ENCODE data around the gene TIAM2.
A peak's percentile ranks its signal among the peaks of the same experiment; 100 is the strongest.

The TIAM2 gene

GRCh38 chr6:155132617-155133016 lies 137.5 kb downstream of the TIAM2 start:
- no peak for DNase-seq

- DNase-seq, result no peak
Measured at GRCh38 chr6:155141002-155141401, 145.9 kb downstream of the TIAM2 start.

- no peak for DNase-seq
Measured at GRCh38 chr6:155141512-155141911, 146.4 kb downstream of the TIAM2 start.

- no peak for DNase-seq
Measured at GRCh38 chr6:155142168-155143028, 147.3 kb downstream of the TIAM2 start.

GRCh38 chr6:155143029-155143577 lies 148.0 kb downstream of the TIAM2 start:
- DNase-seq, result peak in 1 of 2 donors; percentile 9

GRCh38 chr6:155143578-155144106 lies 148.5 kb downstream of the TIAM2 start:
- no peak for DNase-seq

- DNase-seq, result no peak
Measured at GRCh38 chr6:155146205-155146604, 151.1 kb downstream of the TIAM2 start.

- DNase-seq, result no peak
Measured at GRCh38 chr6:155147958-155148663, 153.0 kb downstream of the TIAM2 start.

GRCh38 chr6:155150967-155151671 lies 156.0 kb downstream of the TIAM2 start:
- no peak for DNase-seq

GRCh38 chr6:155152211-155153076 lies 157.3 kb downstream of the TIAM2 start:
- no peak for DNase-seq

GRCh38 chr6:155154158-155154830 lies 159.2 kb downstream of the TIAM2 start:
- DNase-seq, result no peak

- DNase-seq, result no peak
Measured at GRCh38 chr6:155155787-155156447, 160.8 kb downstream of the TIAM2 start.

- DNase-seq, result no peak
Measured at GRCh38 chr6:155157101-155157500, 162.0 kb downstream of the TIAM2 start.

- no peak for DNase-seq
Measured at GRCh38 chr6:155158030-155158843, 163.1 kb downstream of the TIAM2 start.

- no peak for DNase-seq
Measured at GRCh38 chr6:155162682-155163081, 167.6 kb downstream of the TIAM2 start.

GRCh38 chr6:155163601-155164000 lies 168.5 kb downstream of the TIAM2 start:
- DNase-seq, result no peak

- DNase-seq, result no peak
Measured at GRCh38 chr6:155165029-155165710, 170.1 kb downstream of the TIAM2 start.

- no peak for DNase-seq
Measured at GRCh38 chr6:155170519-155170918, 175.4 kb downstream of the TIAM2 start.

GRCh38 chr6:155171109-155171746 lies 176.1 kb downstream of the TIAM2 start:
- peak; percentile 62 to 78 for DNase-seq

All from CD4-positive, alpha-beta T cell treated with Interleukin-1 beta for 1 hour (primary cell).